HG02973 (cell line): Measurements from ENCODE around the gene EPHB3.

Experiments used
- ATAC-seq: cut with Tn5 transposase; IDR thresholded peaks from one replicate; pipeline ENCODE4 v1.9.1; 2021; ENCODE audit warnings: moderate library complexity; ENCODE audit not compliant: unreplicated experiment

EPHB3 gene

GRCh38 chr3:184563561-184563925, 2.0 kb downstream of the EPHB3 start:
- no peak for ATAC-seq

- ATAC-seq = no peak
These were observed 2.5 kb downstream of the EPHB3 start for GRCh38 chr3:184563941-184564684.

DNA sequence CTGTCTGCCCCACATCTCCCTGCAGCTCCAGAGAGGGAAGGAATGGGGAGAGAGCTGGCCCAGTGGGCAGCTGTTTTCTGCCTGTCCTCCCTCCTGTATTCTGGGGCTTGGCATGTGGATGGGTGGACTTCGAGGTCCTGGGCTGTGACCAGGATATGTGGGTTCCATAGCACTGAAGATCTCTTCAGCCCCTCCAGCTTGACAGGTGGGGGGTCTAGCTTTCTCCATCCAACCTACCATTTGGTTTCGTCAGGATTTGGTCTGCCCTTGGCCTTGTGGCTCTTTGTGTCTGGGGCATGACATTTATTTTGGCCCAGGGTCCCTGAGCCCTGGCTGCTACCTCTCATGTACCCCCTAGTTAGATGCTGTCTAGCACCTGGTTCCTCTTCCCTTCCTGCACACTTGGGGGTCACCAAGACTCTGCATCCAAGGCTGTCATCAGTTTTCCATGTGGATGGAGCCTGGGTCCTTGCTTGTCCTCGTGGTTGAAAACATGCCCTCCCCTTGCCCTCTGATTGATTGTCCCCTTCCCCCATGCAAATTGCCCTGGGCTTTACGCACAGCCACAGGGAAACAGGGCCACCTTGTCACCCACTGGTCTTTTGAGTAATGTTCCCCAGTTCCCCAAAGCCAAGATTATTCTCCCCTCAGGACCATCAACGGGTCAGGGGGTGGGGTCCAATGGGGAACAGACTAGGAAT, 3.2 kb downstream of the EPHB3 start:
- no peak for ATAC-seq

GRCh38 chr3:184565421-184566211, 4.0 kb downstream of the EPHB3 start:
- ATAC-seq = no peak

DNA sequence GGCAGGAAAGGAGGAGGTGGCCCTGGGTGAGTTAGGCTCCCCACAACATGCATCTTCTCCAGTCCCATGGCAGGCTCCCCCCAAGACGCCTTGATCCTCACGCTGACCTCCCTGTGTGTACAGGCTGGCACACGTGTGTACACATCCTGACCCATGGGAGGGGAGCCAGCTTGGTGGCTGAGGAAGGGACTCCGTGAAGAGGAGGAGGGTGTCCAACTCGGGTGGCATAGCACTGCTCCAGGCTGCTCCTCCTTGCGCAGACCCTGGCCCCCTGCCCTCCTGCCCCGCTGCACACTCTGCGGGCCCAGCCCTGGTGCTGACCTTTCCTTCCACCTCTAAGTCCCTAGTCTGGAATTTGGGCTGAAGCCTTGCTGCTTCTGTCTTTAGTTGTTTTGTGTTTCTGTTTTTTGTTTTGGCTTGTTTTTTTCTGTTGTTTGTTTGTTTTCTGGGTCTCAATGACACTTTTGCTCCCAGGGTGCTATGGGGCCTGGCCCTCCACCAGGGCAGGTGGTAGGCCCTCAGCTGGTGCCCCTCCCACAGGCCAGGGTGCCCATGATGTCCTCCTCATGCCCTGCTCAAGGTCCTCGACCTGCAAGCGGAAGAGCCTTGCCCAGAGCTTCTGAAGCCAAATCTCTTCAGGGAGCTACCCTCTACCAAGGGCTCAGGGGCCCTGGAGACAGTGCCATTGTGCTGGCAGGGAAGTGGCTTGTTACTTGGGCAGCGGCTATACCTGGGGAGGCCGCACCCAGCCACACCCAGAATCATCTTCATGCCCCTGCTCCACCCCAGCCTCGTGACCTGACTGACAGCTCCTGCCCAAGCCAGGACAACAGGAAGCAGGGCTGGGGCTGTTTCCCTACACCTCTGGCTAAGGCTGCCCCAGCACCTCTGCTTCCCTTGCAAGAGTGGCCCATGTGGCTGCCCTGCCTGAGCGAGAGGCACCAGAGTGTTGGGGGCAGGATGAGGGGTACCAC, 5.1 kb downstream of the EPHB3 start:
- ATAC-seq = no peak

DNA sequence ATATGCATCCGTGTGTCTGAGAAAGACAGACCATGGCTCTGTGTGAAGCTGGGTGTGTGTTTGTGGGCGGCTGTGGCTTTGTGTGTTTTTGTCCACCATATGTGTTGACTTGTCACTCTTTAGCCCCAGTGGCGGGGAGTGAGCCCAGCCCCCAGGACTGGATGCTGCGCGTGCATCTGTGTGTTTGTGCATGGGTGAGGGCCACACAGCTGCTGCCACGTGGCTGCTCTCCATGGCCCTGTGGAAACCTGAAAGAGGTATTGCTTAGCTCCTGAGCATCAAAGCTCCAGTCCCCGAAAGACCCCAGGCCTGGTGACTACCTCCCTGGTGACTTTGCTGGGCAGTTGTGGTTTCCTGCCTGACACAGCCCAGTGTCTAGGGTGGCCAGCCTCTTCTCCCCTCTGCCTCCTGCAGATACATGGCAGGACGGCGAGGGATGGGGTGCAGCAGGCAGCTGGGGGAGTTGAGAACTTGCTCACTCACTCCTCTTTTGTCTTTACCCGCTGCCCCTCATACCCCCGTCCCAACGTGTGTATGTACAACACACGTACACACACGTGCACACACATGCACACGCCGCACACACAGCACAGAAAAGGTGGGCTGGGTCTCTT, 6.5 kb downstream of the EPHB3 start:
- no peak for ATAC-seq

DNA sequence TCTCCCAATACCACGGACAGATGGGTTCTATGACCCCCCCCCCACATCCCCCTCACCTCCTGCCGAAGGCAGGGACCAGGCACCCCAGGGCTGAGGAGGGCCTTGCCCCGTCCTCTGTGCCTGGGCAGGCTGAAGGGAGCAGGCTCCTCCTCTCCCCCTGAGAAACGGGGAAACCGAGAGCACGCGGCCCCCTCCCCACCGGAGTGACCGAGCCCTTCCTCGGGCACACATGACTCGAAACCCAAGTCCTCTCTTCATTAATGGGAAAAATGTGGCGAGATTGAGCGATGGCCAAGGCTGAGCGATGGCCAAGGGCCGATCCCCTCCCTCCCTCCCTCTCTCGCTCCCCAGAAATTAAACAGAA, 7.0 kb downstream of the EPHB3 start:
- no peak for ATAC-seq

- ATAC-seq = no peak
These were observed 7.6 kb downstream of the EPHB3 start for GRCh38 chr3:184568924-184569829.

DNA sequence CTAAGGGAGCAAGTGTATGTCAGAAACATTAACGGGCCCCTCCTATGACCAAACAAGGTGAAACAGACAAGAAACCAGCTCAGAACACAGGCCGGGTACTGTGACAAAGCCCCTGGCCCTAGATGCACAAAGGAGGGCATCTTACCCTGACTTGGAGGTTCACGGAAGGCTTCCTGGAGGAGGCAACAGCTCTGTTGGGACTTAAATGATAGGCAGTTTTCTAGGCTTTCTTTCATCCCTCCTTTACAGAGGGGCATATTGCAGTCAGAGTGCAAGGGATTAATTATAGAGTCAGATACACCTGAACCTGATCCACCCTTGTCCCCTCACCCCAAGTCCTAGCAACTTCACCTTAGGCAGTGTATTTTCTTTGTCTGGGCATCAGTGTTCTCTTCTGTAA, 8.4 kb downstream of the EPHB3 start:
- ATAC-seq = no peak

GRCh38 chr3:184570489-184570888, 8.9 kb downstream of the EPHB3 start:
- ATAC-seq = no peak

GRCh38 chr3:184571750-184572377, 10.3 kb downstream of the EPHB3 start:
- ATAC-seq = no peak

GRCh38 chr3:184572633-184573270, 11.2 kb downstream of the EPHB3 start:
- ATAC-seq = no peak

DNA sequence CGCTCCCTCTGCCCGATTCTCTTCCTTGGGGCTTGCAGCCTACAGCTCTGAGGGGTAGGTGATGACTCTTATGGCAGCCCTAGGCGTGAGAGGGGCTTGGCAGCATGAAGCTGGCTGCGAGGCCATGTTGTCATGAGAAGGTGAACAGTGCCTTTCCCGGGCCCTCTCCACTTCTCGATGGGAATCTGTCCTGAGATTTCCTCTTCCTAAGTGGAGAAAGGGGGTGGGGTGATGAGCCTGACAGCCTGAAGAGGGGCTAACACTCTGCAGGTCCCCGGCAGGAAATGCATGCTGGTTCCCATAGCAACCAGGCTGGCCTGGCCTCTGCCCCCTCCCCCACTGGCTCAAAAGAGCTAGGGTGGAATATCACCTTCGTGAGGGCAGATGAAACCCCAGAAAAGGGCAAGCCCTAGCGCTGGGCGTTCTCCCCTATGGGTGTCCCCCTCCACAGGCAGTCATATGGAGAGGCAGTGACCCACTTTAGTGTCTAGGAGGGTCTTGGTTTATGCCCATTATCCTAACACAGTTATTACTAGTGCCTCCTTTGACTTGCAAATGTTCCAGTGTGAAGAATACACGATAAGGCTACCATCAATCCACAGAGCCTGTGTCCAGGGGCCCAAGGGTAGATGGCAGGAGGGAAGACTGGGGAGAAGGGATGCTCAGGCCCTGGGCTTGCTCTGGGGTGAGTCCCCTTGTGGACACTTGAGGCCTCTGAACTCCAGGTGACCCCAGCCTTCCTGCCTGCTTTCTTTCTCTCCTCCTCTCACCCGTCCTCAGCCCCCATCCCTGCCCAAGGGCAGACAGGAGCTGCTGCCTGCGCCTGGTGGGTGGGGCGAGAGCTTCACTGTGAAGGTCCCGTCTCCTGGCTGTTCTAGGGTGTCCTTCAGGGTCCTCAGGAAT, 13.2 kb downstream of the EPHB3 start:
- ATAC-seq = no peak

- no peak for ATAC-seq
These were observed 14.1 kb downstream of the EPHB3 start for GRCh38 chr3:184575701-184576100.

GRCh38 chr3:184576457-184577240, 15.1 kb downstream of the EPHB3 start:
- ATAC-seq = no peak

DNA sequence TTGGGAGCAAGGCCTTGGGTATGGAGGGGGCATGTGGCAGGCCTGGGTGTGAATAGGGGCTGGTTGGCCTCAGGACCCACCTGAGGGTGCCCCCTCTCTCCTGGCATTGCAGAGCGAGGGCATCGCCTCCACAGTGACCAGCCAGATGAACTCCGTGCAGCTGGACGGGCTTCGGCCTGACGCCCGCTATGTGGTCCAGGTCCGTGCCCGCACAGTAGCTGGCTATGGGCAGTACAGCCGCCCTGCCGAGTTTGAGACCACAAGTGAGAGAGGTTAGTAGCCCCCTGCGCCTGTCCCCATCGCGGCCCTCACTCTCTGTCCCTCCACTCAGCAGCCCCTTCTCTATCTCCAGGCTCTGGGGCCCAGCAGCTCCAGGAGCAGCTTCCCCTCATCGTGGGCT, 16.0 kb downstream of the EPHB3 start:
- no peak for ATAC-seq

- ATAC-seq = no peak
These were observed 16.6 kb downstream of the EPHB3 start for GRCh38 chr3:184578218-184578617.
